Forelimb muscle (tissue), 1 donor: ENCODE results near the gene HOXA4. TPM values are rescaled to one million over a fixed set of nuclear protein-coding genes. Genes with fewer than 3 reads are reported as not detected.

Experiments used
- DNase-seq: peaks from one replicate; pipeline ENCODE4 v3.0.0-alpha.2; 2013; ENCODE audit warnings: low read depth
- polyA plus RNA-seq: library from polyadenylated mRNA; unstranded; fragments of 120-200 nt; gene quantifications from one replicate; pipeline ENCODE4 v1.2.1, GENCODE V29; 2013; ENCODE audit not compliant: insufficient read length

The HOXA4 gene
- polyA plus RNA-seq, 1 donor, result 26.4 TPM

GRCh38 chr7:27158436-27159265 lies 28.1 kb upstream of the HOXA4 start:
- DNase-seq, result no peak

DNA sequence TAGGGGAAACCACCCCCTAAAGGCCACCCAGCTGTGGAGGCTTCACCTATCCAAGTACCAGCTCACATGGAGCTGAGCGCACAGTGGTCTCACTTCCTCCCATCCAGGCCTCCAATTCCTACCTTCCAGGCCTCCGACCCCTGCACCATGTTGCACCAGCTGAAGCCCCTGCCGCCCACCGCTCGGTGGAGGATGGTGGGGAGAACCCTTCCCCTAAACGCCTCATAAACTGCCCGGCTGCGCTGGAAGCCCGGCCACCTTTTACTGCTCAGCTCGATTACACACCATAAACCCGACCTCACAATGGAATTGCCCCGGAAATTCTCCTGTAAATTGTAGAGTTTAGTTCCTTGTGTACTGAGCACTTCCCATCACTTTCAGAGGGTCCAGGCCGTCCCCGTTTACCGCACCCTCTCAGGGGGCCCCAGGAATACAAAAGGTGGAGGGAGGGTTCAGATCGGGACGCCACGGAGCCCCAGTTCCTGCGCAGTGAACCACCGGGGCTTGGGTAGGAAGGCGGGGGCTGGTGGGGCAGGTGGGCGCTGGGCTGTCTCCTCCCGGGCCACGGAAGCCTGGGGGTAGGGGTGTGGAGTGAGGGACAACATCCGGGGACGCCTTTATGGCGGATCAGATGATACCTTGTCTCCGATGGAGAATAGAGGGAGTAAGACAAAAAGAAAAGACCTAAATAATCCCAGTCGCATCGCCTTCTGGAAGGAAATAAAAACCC lies 27.3 kb upstream of the HOXA4 start:
- DNase-seq, result no peak

GRCh38 chr7:27156916-27157701 lies 26.6 kb upstream of the HOXA4 start:
- no peak for DNase-seq

GRCh38 chr7:27156508-27156898 lies 25.9 kb upstream of the HOXA4 start, which contains the start of gene HOXA7:
TSS of gene HOXA7 (minus strand) at chr7:27156675. CDS start at chr7:27156545, 130 bp downstream.
- no peak for DNase-seq

- no peak for DNase-seq
These were observed 25.4 kb upstream of the HOXA4 start for GRCh38 chr7:27155816-27156507.

GRCh38 chr7:27154901-27155815 lies 24.6 kb upstream of the HOXA4 start:
- DNase-seq, result no peak

GRCh38 chr7:27154369-27154768 lies 23.8 kb upstream of the HOXA4 start:
- DNase-seq, result no peak

DNA sequence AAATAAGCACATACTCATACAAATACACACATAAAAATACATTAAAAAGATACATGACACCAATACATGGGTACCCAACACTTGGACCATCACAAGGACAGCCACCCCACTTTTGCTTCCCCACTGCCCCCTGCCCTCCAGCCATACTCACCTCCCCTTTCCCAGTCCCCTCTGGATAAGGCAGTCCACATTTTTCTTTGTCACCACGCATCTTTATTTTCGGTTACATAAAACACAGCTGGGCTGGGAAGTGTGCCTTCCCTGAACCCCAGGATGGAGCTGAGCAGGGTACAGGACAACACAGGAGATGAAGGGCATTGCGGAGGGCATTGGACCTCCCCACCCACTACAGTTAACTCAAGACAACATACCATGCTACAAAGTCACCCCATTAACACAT lies 23.0 kb upstream of the HOXA4 start:
- DNase-seq, result no peak

GRCh38 chr7:27152816-27153442 lies 22.4 kb upstream of the HOXA4 start:
- no peak for DNase-seq

- no peak for DNase-seq
These were observed 21.6 kb upstream of the HOXA4 start, which contains the start of gene HOXA3 for GRCh38 chr7:27151931-27152815. TSS of gene HOXA3 (minus strand) at chr7:27152583. CDS start at chr7:27110640, 41,943 bp downstream.

DNA sequence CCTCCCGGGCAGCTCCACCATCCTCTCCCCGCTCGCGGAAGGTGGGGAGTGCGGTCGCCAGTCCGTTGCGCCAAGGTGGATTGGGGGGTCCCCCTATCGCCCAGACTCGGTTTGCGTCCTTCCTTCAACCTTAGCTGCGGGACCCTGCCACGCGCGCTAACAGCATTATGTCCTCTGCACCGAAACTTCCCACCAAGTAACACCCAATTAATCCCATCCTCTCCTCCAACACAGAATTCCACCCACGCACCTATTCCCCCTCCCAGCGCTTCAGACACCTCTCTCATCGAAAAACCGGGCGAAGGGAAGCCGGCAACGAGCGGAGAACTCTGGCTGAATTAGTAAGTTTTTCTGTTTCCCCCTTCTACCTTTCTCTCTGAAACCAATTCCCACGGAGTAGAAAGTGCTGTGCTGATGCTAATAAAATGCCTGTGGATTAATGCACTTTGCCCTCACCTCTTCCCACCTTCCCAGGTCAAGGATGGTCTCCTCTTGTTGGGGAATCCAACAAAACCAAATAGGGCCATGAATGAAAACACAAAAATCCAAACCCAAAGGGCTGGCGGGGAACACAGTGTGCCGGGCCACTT lies 20.9 kb upstream of the HOXA4 start:
- no peak for DNase-seq

GRCh38 chr7:27150568-27151340 lies 20.2 kb upstream of the HOXA4 start:
- DNase-seq, result no peak

DNA sequence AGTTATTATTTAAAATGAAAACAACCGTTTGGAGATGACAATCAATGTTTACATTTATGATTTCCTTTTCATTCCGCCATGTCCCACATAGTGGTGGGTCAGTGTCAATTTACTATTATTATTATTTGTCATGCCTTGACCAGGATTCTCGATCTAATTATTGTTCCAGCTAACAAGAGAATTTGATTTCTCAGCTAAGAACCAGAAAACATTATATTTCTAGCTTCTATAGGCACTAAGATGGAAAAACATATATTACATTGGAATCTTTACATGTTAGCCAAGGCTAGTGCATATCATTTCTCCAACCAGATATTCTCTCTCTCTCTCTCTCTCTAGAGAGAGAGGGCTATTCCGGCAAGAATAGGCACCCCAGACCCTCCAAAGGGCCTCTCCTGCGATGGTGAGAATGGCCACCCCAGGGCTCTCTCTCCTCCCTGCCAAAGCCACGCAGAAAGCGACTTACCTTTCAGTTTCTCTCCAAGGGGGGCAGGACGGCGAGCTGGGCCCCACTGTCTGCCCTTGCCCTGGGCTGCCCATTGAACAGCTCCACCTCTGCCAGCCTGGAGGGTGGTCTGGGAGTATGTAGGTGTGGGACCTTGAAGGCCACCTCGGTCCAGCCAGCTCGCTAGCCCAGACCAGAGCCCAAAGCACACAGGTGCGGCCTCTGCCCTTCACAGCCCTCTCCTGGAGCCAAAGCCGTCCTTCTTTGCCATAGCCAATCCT lies 19.4 kb upstream of the HOXA4 start:
- DNase-seq, result no peak

DNA sequence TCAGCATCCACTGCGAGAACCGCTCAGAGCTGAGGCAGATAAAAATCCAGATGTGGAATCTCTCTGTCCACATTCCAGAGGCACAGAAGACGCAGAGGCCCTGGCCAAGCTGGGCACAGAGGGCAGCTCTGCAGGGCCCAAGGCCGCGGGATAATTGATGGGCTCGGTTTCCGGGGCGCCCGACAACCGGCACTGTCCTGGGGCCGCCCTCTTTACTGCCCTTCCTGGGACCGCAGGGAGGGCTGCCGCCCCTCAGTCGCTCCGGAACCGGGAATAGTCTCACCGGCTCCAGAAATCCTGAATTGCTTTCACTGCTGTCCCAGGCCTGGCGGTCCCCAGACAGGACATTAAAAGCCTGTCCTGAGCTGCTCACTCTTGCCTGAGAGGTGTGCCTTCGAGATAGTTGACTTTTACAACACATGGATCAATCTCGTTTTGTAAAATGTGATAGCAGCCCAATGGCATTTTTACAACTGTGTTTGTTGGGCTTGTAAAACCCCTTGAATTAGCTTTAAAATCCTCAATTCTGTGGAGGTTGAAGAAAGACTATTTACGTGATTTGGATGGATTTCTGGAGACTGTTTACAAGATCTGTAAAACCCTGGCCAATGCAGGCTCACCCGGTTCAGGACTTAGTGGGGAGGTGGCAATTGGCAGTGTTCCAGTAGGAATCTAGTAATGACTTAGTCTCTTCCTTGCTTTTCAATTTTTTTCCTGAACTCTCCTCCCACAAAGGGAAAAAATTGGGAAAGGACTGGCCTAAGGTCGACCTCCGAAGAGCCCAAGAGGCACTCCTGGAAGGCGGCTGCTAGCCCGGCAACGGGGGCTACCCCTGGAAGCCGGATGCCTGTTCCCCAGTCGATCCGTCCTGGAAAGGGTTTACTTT lies 18.4 kb upstream of the HOXA4 start:
- DNase-seq, result no peak

GRCh38 chr7:27148031-27148755 lies 17.6 kb upstream of the HOXA4 start:
- DNase-seq, result no peak
